SU-DHL-6 (cell line): ENCODE measurements around the gene KRT36.

Experiments
- H2AFZ ChIP-seq: fragments of 200-600 bp; sonication (generic); 2 replicates; pipeline ENCODE4 v1.6.1; 2014; ENCODE audit warnings: low read depth, mild to moderate bottlenecking, moderate library complexity, mixed read lengths, antibody characterized with exemption, low read length; ENCODE audit not compliant: severe bottlenecking
- H3F3A ChIP-seq: fragments of 200-600 bp; shearing (Covaris generic); 2 replicates; pipeline ENCODE4 v1.6.0; 2016; ENCODE audit warnings: antibody characterized with exemption, mild to moderate bottlenecking; ENCODE audit not compliant: insufficient read depth
- H3K27ac ChIP-seq: fragments of 200-600 bp; sonication (generic); 2 replicates; pipeline ENCODE4 v1.5.1; 2016; ENCODE audit warnings: low read depth, mild to moderate bottlenecking, low read length, moderate library complexity, mixed read lengths
- H3K27me3 ChIP-seq: fragments of 200-600 bp; sonication (generic), shearing (Covaris generic); 2 replicates; pipeline ENCODE4 v1.6.0; 2014; ENCODE audit warnings: mild to moderate bottlenecking, low read length
- H3K36me3 ChIP-seq: fragments of 200-600 bp; sonication (generic); 2 replicates; pipeline ENCODE4 v1.6.1; 2014; ENCODE audit warnings: mild to moderate bottlenecking, low read length, mixed read lengths
- H3K4me2 ChIP-seq: fragments of 300-600, 200-600 bp; shearing (Covaris generic), sonication (generic); 2 replicates; pipeline ENCODE4 v1.6.0; 2014; ENCODE audit warnings: low read length, low read depth, mild to moderate bottlenecking; ENCODE audit not compliant: poor library complexity, severe bottlenecking
- H3K4me3 ChIP-seq: fragments of 200-600 bp; sonication (generic); 2 replicates; pipeline ENCODE4 v1.5.1; 2014; ENCODE audit warnings: antibody characterized with exemption, low read length, mild to moderate bottlenecking, mixed read lengths; ENCODE audit not compliant: insufficient read depth, poor library complexity, severe bottlenecking
- H3K79me2 ChIP-seq: fragments of 200-600 bp; sonication (generic); 2 replicates; pipeline ENCODE4 v1.6.1; 2014; ENCODE audit warnings: mild to moderate bottlenecking, low read length, moderate library complexity; ENCODE audit not compliant: insufficient read depth
- H3K9ac ChIP-seq: fragments of 200-600 bp; sonication (generic); 2 replicates; pipeline ENCODE4 v1.7.0; 2014; ENCODE audit warnings: mild to moderate bottlenecking, low read length
- H3K9me2 ChIP-seq: fragments of 200-600 bp; sonication (generic); replicated peaks from 2 replicates; pipeline ENCODE4 v1.6.1; 2014; ENCODE audit warnings: low read length; ENCODE audit not compliant: insufficient read depth
- H3K9me3 ChIP-seq: fragments of 200-600 bp; sonication (generic); 2 replicates; pipeline ENCODE4 v1.6.1; 2014; ENCODE audit warnings: low read length, mixed read lengths; ENCODE audit not compliant: insufficient read depth
- H4K20me1 ChIP-seq: fragments of 200-600 bp; sonication (generic); 2 replicates; pipeline ENCODE4 v1.6.1; 2014; ENCODE audit warnings: low read depth, mild to moderate bottlenecking, antibody characterized with exemption, low read length, moderate library complexity, mixed read lengths
- EZH2phosphoT487 ChIP-seq: fragments of 200-600 bp; sonication (generic), shearing (Covaris generic); conservative IDR thresholded peaks from 2 replicates; pipeline ENCODE4 v1.6.1; 2018; ENCODE audit warnings: mild to moderate bottlenecking, antibody characterized with exemption, low read length, moderate library complexity, mixed read lengths
- TF ChIP-seq, protein P1 (sequence below): fragments of 200-600 bp; sonication (generic); IDR thresholded peaks from one replicate; pipeline ENCODE4 v1.5.1; 2017; ENCODE audit warnings: antibody characterized with exemption, mild to moderate bottlenecking, low read length, moderate library complexity; ENCODE audit not compliant: insufficient read depth, poor library complexity, severe bottlenecking

Gene KRT36

DNA sequence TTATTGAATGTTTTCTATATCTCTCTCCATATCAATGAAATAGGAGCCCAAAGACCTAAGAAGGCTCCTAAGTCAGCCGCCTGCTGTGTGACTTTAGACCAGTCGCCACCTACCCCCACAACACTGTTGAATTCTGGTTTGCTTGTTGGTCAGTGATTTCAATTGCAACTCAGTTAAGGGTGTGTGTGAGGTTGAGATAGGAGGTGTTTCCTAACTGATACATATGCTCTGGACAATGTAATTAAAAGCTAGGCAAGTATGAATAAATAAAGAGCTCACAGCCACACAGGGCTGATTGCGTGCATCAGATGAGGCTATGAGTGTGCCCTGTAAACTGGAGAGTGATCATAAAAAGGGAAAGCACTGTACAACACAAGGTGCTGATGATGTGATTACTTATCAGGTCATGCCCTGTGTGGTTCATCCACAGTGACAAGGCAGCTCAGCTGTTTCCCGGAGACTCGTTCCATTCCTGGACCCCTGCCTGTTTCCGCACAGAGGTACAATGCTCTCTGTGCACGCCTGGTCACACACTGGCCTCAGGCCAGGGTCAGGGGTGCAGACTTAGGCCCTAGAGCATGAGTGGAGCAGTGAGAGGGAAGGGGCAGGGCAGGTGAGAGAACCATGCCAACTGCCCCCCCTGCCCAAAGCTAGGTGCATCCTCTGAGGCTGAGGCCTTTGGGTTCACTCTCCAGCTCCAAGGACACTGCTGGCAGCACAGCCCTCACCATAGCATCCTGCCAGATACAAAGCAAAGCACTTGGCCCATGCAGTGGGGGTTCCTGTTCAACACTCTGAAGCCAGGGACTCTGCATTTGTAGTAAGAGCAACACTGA lies 5.5 kb downstream of the KRT36 start:
- no peak overlapping the region for H2AFZ ChIP-seq
- no peaks in the 10 kb centered on the region for H4K20me1 ChIP-seq
- TF ChIP-seq, protein P1, sequence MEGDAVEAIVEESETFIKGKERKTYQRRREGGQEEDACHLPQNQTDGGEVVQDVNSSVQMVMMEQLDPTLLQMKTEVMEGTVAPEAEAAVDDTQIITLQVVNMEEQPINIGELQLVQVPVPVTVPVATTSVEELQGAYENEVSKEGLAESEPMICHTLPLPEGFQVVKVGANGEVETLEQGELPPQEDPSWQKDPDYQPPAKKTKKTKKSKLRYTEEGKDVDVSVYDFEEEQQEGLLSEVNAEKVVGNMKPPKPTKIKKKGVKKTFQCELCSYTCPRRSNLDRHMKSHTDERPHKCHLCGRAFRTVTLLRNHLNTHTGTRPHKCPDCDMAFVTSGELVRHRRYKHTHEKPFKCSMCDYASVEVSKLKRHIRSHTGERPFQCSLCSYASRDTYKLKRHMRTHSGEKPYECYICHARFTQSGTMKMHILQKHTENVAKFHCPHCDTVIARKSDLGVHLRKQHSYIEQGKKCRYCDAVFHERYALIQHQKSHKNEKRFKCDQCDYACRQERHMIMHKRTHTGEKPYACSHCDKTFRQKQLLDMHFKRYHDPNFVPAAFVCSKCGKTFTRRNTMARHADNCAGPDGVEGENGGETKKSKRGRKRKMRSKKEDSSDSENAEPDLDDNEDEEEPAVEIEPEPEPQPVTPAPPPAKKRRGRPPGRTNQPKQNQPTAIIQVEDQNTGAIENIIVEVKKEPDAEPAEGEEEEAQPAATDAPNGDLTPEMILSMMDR, result no peak
- TF ChIP-seq EZH2phosphoT487, result no peak
- no peaks in the 10 kb centered on the region for H3F3A ChIP-seq
- H3K79me2 ChIP-seq, result no peaks in the 10 kb centered on the region
- no peaks in the 10 kb centered on the region for H3K36me3 ChIP-seq
- no peaks in the 10 kb centered on the region for H3K9me3 ChIP-seq
- H3K9ac ChIP-seq, result no peak overlapping the region
- no peak overlapping the region for H3K4me3 ChIP-seq
- H3K9me2 ChIP-seq, result no peaks in the 10 kb centered on the region
- no peaks in the 10 kb centered on the region for H3K27me3 ChIP-seq
- no peak overlapping the region for H3K27ac ChIP-seq
- no peak overlapping the region for H3K4me2 ChIP-seq

DNA sequence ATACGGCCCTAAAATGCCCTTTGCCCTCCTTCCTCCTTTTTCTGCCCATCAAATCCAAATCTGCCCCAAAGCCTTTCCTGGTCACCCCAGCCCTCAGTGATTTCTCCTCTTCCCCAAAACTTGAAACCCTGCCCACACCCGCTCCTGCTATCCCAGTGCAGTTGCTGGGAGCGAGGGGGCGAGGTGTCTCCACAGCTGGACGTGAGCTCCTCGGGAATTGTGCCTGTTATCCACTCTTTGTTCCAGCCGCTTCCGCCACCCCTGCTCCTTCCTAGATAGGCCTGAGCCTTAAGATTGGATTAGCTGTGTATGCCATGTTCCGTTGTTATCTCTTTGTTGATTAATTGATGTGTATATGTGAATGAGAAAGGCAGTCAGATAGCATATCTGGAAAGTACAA lies 6.2 kb downstream of the KRT36 start:
- H2AFZ ChIP-seq, result no peak overlapping the region
- no peaks in the 10 kb centered on the region for H3K9me3 ChIP-seq
- H3K4me3 ChIP-seq, result no peak overlapping the region
- TF ChIP-seq, protein P1, result no peak
- no peak for TF ChIP-seq EZH2phosphoT487
- no peak overlapping the region for H3K4me2 ChIP-seq
- H3K27ac ChIP-seq, result no peak overlapping the region
- H3K27me3 ChIP-seq, result no peaks in the 10 kb centered on the region
- no peaks in the 10 kb centered on the region for H3K36me3 ChIP-seq
- H4K20me1 ChIP-seq, result no peaks in the 10 kb centered on the region
- no peaks in the 10 kb centered on the region for H3K9me2 ChIP-seq
- H3K79me2 ChIP-seq, result no peaks in the 10 kb centered on the region
- H3K9ac ChIP-seq, result no peak overlapping the region
- H3F3A ChIP-seq, result no peaks in the 10 kb centered on the region

DNA sequence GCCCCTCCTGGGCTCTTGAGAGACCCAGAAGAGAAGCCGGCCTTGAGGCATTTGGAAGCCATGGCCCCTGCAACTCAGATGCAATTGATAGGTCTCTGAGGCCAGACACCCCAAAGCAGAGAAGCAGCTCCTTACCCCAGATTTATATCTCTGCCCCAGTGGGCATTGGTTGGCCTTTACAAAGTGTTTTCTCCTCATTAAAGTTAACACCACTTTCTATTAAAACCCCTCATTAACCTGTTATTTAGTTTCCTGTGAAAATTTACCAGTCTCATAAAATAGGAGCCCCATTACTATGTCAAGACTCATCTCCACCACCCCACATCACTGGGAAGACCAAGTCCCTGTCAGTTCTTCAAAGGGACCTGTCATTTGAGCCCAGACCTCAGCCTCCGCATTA lies 8.7 kb downstream of the KRT36 start, which contains the start of gene KRT35:
KRT35 (minus strand) TSS at position 116 of the 400 bp plus-strand sequence; CDS start at position 62, 54 bp downstream.
- H3K9ac ChIP-seq, result no peak within 1 kb of the TSS
- H3K27me3 ChIP-seq, result no peaks in the 10 kb centered on the region
- H3K4me3 ChIP-seq, result no peak within 1 kb of the TSS
- no peak within 1 kb of the TSS for H3K4me2 ChIP-seq
- no peaks in the 10 kb centered on the region for H3K9me2 ChIP-seq
- H2AFZ ChIP-seq, result no peak within 1 kb of the TSS
- H3K36me3 ChIP-seq, result no peaks in the 10 kb centered on the region
- TF ChIP-seq, protein P1, result no peak
- TF ChIP-seq EZH2phosphoT487, result no peak
- H3K9me3 ChIP-seq, result no peaks in the 10 kb centered on the region
- no peaks in the 10 kb centered on the region for H3K79me2 ChIP-seq
- no peak within 1 kb of the TSS for H3K27ac ChIP-seq
- H4K20me1 ChIP-seq, result no peaks in the 10 kb centered on the region
- H3F3A ChIP-seq, result no peaks in the 10 kb centered on the region
